WTC11 (cell line): ENCODE results near the gene CHI3L1. TPM values are rescaled to one million over a fixed set of nuclear protein-coding genes. Genes with fewer than 3 reads are reported as not detected.

Experiments used
- ATAC-seq: fragments of 200-7000 bp; cut with Tn5 transposase; 2 replicates; pipeline ENCODE4 v1.10.0; 2021; ENCODE audit warnings: mild to moderate bottlenecking, moderate library complexity
- CTCF ChIA-PET: fragments of 300-600 bp; sonication (Branson Sonifier 250); formaldehyde crosslinking; loops from one replicate; lab custom pipeline; 2021; ENCODE audit warnings: antibody characterized with exemption; lab: Charles Lee
- POLR2A ChIA-PET: fragments of 350-600 bp; sonication (Branson Sonifier 250); formaldehyde crosslinking; loops from one replicate; lab custom pipeline; 2021; ENCODE audit warnings: antibody characterized with exemption; lab: Charles Lee
- DNase-seq: peaks from one replicate; pipeline ENCODE4 v3.0.0; 2021; ENCODE audit warnings: low spot score
- H3K27ac Mint-ChIP-seq: 2 replicates; pipeline ENCODE4 v1.8.0; 2021; ENCODE audit warnings: mixed read lengths
- H3K27me3 Mint-ChIP-seq: 2 replicates; pipeline ENCODE4 v1.8.0; 2021; ENCODE audit warnings: low read depth, mild to moderate bottlenecking, moderate library complexity, mixed read lengths
- H3K36me3 Mint-ChIP-seq: 2 replicates; pipeline ENCODE4 v1.8.0; 2021; ENCODE audit warnings: mixed read lengths
- H3K4me1 Mint-ChIP-seq: 2 replicates; pipeline ENCODE4 v1.8.0; 2022; ENCODE audit warnings: mixed read lengths
- H3K4me3 Mint-ChIP-seq: 2 replicates; pipeline ENCODE4 v1.8.0; 2021; ENCODE audit warnings: mild to moderate bottlenecking, moderate library complexity, mixed read lengths
- H3K9me3 Mint-ChIP-seq: 2 replicates; pipeline ENCODE4 v1.8.0; 2021; ENCODE audit warnings: mixed read lengths
- ATF2 ChIP-seq: sonication (generic); formaldehyde crosslinking; IDR thresholded peaks from 2 replicates; pipeline ENCODE4 v1.8.1; 2022; ENCODE audit warnings: low read depth, missing genetic modification reagents, borderline replicate concordance
- CBFB ChIP-seq: sonication (generic); formaldehyde crosslinking; IDR thresholded peaks from 2 replicates; pipeline ENCODE4 v1.8.1; 2022; ENCODE audit warnings: mild to moderate bottlenecking, low read depth, missing genetic modification reagents
- CREM ChIP-seq: sonication (generic); formaldehyde crosslinking; IDR thresholded peaks from 2 replicates; pipeline ENCODE4 v1.8.1; 2022; ENCODE audit warnings: mild to moderate bottlenecking, missing genetic modification reagents, moderate library complexity
- ERG ChIP-seq: fragments of 250-450 bp; sonication (Bioruptor Pico); IDR thresholded peaks from 2 replicates; pipeline ENCODE4 v1.8.0; 2021; ENCODE audit warnings: mild to moderate bottlenecking
- FOXK1 ChIP-seq: sonication (generic); formaldehyde crosslinking; IDR thresholded peaks from 2 replicates; pipeline ENCODE4 v1.8.0; 2022; ENCODE audit warnings: mild to moderate bottlenecking, moderate library complexity, missing genetic modification reagents
- FOXP4 ChIP-seq: sonication (generic); formaldehyde crosslinking; IDR thresholded peaks from 2 replicates; pipeline ENCODE4 v1.8.0; 2022; ENCODE audit warnings: mild to moderate bottlenecking, missing genetic modification reagents
- GTF2I ChIP-seq: fragments of 250-450 bp; sonication (Bioruptor Pico); conservative IDR thresholded peaks from 2 replicates; pipeline ENCODE4 v1.4.0; 2021; ENCODE audit warnings: mild to moderate bottlenecking
- IRF1 ChIP-seq: sonication (generic); formaldehyde crosslinking; IDR thresholded peaks from 2 replicates; pipeline ENCODE4 v1.8.0; 2023; ENCODE audit warnings: missing genetic modification reagents
- JAZF1 ChIP-seq: fragments of 250-450 bp; sonication (Bioruptor Pico); IDR thresholded peaks from 2 replicates; pipeline ENCODE4 v1.9.0; 2021; ENCODE audit warnings: moderate library complexity, mild to moderate bottlenecking, inconsistent platforms
- MYBL2 ChIP-seq: sonication (generic); formaldehyde crosslinking; IDR thresholded peaks from 2 replicates; pipeline ENCODE4 v1.8.1; 2023; ENCODE audit warnings: mild to moderate bottlenecking, moderate library complexity, missing genetic modification reagents
- PRRX2 ChIP-seq: fragments of 250-450 bp; sonication (Bioruptor Pico); IDR thresholded peaks from 2 replicates; pipeline ENCODE4 v1.8.0; 2021; ENCODE audit warnings: mild to moderate bottlenecking
- SMAD4 ChIP-seq: sonication (generic); formaldehyde crosslinking; IDR thresholded peaks from 2 replicates; pipeline ENCODE4 v1.8.0; 2022; ENCODE audit warnings: mild to moderate bottlenecking, missing genetic modification reagents
- TEAD1 ChIP-seq: sonication (generic); formaldehyde crosslinking; IDR thresholded peaks from 2 replicates; pipeline ENCODE4 v1.8.0; 2022; ENCODE audit warnings: mild to moderate bottlenecking, missing genetic modification reagents
- TP53 ChIP-seq: sonication (generic); formaldehyde crosslinking; IDR thresholded peaks from 2 replicates; pipeline ENCODE4 v1.8.1; 2023; ENCODE audit warnings: mild to moderate bottlenecking, missing genetic modification reagents
- ZBTB21 ChIP-seq: sonication (generic); formaldehyde crosslinking; IDR thresholded peaks from 2 replicates; pipeline ENCODE4 v1.8.1; 2023; ENCODE audit warnings: mild to moderate bottlenecking, missing genetic modification reagents, borderline replicate concordance
- total RNA-seq: library from RNA; stranded (reverse); gene quantifications from 3 replicates; pipeline ENCODE4 v1.2.3, GENCODE V29; 2021
- TF ChIP-seq, protein P1 (sequence below): sonication (generic); formaldehyde crosslinking; IDR thresholded peaks from 2 replicates; pipeline ENCODE4 v1.8.1; 2023; ENCODE audit warnings: mild to moderate bottlenecking, missing genetic modification reagents
- TF ChIP-seq, protein P2 (sequence below): fragments of 250-450 bp; sonication (Bioruptor Pico); IDR thresholded peaks from 2 replicates; pipeline ENCODE4 v1.9.0; 2021; ENCODE audit warnings: mild to moderate bottlenecking
- TF ChIP-seq, protein P3 (sequence below): sonication (generic); formaldehyde crosslinking; IDR thresholded peaks from 2 replicates; pipeline ENCODE4 v1.8.1; 2023; ENCODE audit warnings: mild to moderate bottlenecking, missing genetic modification reagents
- TF ChIP-seq, protein P4 (sequence below): sonication (generic); formaldehyde crosslinking; IDR thresholded peaks from 2 replicates; pipeline ENCODE4 v1.8.0; 2022; ENCODE audit warnings: mild to moderate bottlenecking, missing genetic modification reagents

CHI3L1 gene
- total RNA-seq, 1 experiment from 2014 or later: 0.24 TPM

GRCh38 chr1:203176273-203177035 is 10.1 kb downstream of the CHI3L1 start:
- no peaks in the 10 kb centered on the region for H3K27me3 Mint-ChIP-seq
- no peak for DNase-seq
- ATAC-seq: no peak
- ChIA-PET CTCF (interaction anchor here (0.9 to 7.1 kb wide), 8 partner anchors 29 to 137 kb away, joined by 3 to 75 read pairs (median 8); partner anchors contain the start of gene ADORA1), POLR2A (no interaction called here)
- H3K4me3 Mint-ChIP-seq: no peak overlapping the region
- no peaks in the 10 kb centered on the region for H3K36me3 Mint-ChIP-seq
- H3K27ac Mint-ChIP-seq: no peak overlapping the region
- no peaks in the 10 kb centered on the region for H3K9me3 Mint-ChIP-seq
- TF ChIP-seq CREM (CRISPR knock-in tag): no peak
- TF ChIP-seq, protein P1, sequence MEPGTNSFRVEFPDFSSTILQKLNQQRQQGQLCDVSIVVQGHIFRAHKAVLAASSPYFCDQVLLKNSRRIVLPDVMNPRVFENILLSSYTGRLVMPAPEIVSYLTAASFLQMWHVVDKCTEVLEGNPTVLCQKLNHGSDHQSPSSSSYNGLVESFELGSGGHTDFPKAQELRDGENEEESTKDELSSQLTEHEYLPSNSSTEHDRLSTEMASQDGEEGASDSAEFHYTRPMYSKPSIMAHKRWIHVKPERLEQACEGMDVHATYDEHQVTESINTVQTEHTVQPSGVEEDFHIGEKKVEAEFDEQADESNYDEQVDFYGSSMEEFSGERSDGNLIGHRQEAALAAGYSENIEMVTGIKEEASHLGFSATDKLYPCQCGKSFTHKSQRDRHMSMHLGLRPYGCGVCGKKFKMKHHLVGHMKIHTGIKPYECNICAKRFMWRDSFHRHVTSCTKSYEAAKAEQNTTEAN: no peak
- TF ChIP-seq, protein P2, sequence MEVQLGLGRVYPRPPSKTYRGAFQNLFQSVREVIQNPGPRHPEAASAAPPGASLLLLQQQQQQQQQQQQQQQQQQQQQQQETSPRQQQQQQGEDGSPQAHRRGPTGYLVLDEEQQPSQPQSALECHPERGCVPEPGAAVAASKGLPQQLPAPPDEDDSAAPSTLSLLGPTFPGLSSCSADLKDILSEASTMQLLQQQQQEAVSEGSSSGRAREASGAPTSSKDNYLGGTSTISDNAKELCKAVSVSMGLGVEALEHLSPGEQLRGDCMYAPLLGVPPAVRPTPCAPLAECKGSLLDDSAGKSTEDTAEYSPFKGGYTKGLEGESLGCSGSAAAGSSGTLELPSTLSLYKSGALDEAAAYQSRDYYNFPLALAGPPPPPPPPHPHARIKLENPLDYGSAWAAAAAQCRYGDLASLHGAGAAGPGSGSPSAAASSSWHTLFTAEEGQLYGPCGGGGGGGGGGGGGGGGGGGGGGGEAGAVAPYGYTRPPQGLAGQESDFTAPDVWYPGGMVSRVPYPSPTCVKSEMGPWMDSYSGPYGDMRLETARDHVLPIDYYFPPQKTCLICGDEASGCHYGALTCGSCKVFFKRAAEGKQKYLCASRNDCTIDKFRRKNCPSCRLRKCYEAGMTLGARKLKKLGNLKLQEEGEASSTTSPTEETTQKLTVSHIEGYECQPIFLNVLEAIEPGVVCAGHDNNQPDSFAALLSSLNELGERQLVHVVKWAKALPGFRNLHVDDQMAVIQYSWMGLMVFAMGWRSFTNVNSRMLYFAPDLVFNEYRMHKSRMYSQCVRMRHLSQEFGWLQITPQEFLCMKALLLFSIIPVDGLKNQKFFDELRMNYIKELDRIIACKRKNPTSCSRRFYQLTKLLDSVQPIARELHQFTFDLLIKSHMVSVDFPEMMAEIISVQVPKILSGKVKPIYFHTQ (CRISPR knock-in tag): no peak
- TF ChIP-seq, all 79 proteins: peak for 0
- H3K4me1 Mint-ChIP-seq: peaks cover 22% of the 10 kb centered on the region

- H3K36me3 Mint-ChIP-seq: no peaks in the 10 kb centered on the region
- no peak for ATAC-seq
Measured at GRCh38 chr1:203175827-203176241, 10.7 kb downstream of the CHI3L1 start.

More at GRCh38 chr1:203175827-203176241, 10.7 kb downstream of the CHI3L1 start:
- no peak overlapping the region for H3K27ac Mint-ChIP-seq
- TF ChIP-seq GTF2I (CRISPR knock-in tag): no peak
- TF ChIP-seq TEAD1: no peak
- no peak for TF ChIP-seq JAZF1 (CRISPR knock-in tag)
- TF ChIP-seq CBFB (CRISPR knock-in tag): no peak
- TF ChIP-seq FOXP4 (CRISPR knock-in tag): no peak
- TF ChIP-seq, protein P3, sequence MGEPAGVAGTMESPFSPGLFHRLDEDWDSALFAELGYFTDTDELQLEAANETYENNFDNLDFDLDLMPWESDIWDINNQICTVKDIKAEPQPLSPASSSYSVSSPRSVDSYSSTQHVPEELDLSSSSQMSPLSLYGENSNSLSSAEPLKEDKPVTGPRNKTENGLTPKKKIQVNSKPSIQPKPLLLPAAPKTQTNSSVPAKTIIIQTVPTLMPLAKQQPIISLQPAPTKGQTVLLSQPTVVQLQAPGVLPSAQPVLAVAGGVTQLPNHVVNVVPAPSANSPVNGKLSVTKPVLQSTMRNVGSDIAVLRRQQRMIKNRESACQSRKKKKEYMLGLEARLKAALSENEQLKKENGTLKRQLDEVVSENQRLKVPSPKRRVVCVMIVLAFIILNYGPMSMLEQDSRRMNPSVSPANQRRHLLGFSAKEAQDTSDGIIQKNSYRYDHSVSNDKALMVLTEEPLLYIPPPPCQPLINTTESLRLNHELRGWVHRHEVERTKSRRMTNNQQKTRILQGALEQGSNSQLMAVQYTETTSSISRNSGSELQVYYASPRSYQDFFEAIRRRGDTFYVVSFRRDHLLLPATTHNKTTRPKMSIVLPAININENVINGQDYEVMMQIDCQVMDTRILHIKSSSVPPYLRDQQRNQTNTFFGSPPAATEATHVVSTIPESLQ (CRISPR knock-in tag): no peak
- no peak for TF ChIP-seq SMAD4 (CRISPR knock-in tag)
- TF ChIP-seq IRF1: no peak
- no peak for TF ChIP-seq ZBTB21 (CRISPR knock-in tag)
- TF ChIP-seq, protein P4, sequence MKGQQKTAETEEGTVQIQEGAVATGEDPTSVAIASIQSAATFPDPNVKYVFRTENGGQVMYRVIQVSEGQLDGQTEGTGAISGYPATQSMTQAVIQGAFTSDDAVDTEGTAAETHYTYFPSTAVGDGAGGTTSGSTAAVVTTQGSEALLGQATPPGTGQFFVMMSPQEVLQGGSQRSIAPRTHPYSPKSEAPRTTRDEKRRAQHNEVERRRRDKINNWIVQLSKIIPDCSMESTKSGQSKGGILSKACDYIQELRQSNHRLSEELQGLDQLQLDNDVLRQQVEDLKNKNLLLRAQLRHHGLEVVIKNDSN (CRISPR knock-in tag): no peak
- TF ChIP-seq ERG (CRISPR knock-in tag): no peak
- TF ChIP-seq FOXK1: no peak
- TF ChIP-seq TP53 (CRISPR knock-in tag): no peak
- no peak for TF ChIP-seq ATF2 (CRISPR knock-in tag)
- no peak for TF ChIP-seq MYBL2 (CRISPR knock-in tag)
- no peak for TF ChIP-seq PRRX2
- TF ChIP-seq, all 79 proteins: peak for 0
- DNase-seq: no peak
- H3K27me3 Mint-ChIP-seq: no peaks in the 10 kb centered on the region
- H3K9me3 Mint-ChIP-seq: no peaks in the 10 kb centered on the region
- H3K4me3 Mint-ChIP-seq: no peak overlapping the region
- CTCF ChIA-PET: interaction anchor here (0.6 to 7.1 kb wide), 9 partner anchors 27 to 136 kb away, joined by 3 to 75 read pairs (median 8); partner anchors contain the start of gene ADORA1
- peaks cover 22% of the 10 kb centered on the region for H3K4me1 Mint-ChIP-seq
- POLR2A ChIA-PET: no interaction called here
